HG02870 (cell line): ENCODE measurements around the gene PRRX1.

ENCODE experiments used
- ATAC-seq: cut with Tn5 transposase; IDR thresholded peaks from one replicate; pipeline ENCODE4 v1.9.1; 2021; ENCODE audit warnings: mild to moderate bottlenecking, moderate library complexity; ENCODE audit not compliant: unreplicated experiment

PRRX1 gene

GRCh38 chr1:170664093-170664827 lies at the start of gene PRRX1:
PRRX1 (plus strand) TSS chr1:170664131; CDS start chr1:170664219, 88 bp downstream.
- ATAC-seq: no peak

GRCh38 chr1:170617591-170618330 lies 46.2 kb upstream of the PRRX1 start:
- ATAC-seq: no peak

GRCh38 chr1:170618421-170618820 lies 45.5 kb upstream of the PRRX1 start:
- no peak for ATAC-seq

DNA sequence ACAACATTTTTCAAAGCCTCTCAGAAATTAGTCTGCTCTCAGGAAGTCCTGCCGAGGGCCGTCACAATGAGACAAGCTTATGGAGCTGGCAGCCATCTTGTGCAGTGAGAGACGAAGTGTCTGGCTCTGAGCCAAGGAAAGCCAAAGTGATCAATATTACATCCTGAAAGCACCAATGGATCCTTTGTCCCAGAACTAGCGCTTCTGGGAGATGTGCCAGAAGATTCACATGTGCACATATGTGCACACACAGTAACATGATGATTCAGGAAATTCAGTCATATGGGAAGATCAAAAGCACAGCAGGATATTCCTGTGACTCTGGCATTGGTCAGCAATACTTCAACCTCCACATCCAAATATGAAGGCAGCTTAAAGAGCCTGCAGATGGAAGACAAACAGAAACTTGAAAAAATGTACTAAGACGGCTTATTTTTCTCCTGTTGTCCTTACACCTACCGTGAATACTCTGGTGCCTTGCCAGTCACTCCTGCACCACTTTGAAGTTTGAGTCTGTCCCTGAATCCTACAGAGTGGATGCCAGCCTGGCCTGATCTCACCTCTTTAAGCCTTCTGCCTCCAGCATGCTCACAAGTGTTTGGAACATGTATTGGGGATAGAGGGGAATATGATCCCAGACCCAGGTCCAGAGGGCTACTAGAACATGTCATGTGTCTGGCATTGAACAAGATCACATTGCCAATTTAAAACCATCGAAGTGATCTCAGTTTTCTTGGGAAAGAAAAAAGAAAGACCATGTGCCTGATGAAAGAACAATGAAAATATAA lies 44.5 kb upstream of the PRRX1 start:
- no peak for ATAC-seq

DNA sequence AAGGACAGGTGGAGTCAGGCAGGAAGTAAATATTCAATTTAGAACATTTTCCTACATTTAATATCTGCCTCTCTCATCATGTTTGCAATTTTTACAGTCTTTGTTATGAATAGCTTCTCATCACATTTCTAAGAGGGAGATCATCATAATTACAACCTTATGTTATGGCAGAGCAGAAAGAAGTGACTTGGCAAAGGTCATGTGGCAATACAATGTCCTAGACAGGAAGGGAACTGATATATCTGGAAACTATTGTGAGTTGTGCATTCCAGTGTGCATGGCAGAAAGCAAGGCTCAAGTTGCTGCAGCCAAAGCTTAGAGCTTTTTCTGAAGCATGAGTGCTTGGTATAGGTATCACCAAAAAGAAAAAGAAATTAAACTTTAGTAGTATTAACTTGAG lies 43.8 kb upstream of the PRRX1 start:
- no peak for ATAC-seq

GRCh38 chr1:170623171-170623570 lies 40.8 kb upstream of the PRRX1 start:
- no peak for ATAC-seq

- no peak for ATAC-seq
These were observed 39.8 kb upstream of the PRRX1 start for GRCh38 chr1:170624146-170624545.

DNA sequence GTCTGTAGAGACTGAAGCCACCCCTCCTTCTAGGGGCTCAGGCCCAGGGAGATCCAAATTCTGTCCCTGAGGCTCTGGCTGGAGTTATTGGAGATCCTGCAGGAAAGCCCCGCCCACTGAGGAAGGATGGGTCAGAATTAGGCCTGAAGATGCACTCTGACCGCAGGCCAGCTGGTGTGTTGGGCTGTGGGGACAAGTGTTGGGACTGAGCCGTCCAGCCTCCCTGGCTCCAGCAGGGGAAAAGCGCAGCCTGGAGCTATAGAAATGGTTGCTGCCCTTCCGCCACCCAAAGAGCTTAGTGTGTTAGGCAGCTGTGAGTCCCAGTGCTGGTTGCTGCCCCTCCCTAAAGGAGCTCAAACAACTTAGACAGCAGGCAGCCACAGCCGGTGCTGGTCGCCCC lies 33.0 kb upstream of the PRRX1 start:
- no peak for ATAC-seq

DNA sequence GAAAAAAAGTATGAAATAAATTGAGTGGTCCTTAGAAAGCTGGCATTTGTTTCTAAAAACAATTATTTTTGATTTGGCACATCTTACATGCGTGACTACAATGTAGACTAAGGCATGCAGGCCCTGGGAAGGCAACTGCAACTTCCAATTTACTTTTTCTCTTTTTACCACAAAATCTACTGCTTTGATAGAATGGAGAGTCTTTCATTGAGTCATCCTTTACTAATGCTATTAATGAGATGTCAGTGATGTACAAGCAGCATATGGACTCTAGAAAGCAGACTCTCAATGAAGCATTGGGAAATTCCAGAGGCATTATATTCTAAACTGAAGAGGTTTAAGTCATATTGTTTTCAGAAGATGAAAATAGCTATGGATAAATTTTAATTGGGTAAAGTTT lies 29.6 kb upstream of the PRRX1 start:
- ATAC-seq: no peak

- ATAC-seq: no peak
These were observed 29.0 kb upstream of the PRRX1 start for GRCh38 chr1:170634824-170635410.

GRCh38 chr1:170640581-170640980 lies 23.4 kb upstream of the PRRX1 start:
- ATAC-seq: no peak

- no peak for ATAC-seq
These were observed 6.6 kb upstream of the PRRX1 start for GRCh38 chr1:170657275-170657853.

DNA sequence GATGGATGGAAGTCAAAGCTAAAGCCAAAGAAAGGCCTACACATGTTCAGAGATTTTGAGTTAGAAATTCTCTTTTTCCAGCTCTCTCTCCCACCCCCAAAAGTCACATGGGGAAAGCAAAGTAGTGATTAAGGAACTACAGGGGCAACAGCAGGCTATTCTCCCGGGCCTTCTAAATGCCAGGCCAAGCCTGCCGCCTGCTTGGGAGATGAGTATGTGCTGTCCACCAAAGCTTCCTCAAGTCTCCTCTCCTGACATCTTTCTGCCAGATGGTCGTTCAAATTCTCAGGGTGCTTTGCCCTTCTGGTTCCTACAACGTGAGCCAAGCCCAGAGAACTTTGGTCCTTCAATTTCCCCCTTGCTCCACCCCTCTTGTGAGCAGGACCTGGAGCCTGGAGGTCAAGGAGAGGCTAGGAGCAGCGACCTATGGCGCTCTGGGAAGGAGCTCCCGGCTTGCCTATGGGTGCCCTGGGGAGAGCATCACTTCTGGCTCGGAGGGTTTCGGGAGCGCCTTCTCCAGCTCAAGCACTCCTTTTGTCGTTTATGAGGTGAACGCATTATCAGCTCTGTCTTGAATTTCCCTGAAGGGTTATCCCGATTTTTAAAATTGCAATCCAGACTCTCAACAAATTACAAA lies 4.4 kb upstream of the PRRX1 start:
- no peak for ATAC-seq

DNA sequence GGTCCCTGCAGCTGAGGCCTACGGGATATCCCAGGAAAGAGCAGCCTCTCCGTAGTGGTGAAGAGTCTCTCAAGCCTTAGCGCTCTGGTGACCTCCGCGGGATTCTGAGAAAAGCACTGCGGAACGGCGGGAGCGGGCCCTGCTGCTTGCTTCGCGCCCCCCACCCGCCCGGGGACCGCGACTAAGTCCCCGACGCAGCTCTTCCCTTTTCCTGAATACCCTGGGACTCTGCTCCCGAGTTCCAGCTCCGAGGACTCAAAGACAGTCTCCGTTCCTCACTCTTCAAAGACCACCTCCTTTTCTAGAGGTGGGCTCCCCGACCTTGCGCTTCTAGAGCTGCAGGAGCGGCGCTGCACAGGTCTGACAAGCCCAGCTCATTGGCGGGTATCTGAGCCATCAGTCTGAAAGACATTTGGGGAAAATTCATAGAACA lies 3.6 kb upstream of the PRRX1 start:
- no peak for ATAC-seq

DNA sequence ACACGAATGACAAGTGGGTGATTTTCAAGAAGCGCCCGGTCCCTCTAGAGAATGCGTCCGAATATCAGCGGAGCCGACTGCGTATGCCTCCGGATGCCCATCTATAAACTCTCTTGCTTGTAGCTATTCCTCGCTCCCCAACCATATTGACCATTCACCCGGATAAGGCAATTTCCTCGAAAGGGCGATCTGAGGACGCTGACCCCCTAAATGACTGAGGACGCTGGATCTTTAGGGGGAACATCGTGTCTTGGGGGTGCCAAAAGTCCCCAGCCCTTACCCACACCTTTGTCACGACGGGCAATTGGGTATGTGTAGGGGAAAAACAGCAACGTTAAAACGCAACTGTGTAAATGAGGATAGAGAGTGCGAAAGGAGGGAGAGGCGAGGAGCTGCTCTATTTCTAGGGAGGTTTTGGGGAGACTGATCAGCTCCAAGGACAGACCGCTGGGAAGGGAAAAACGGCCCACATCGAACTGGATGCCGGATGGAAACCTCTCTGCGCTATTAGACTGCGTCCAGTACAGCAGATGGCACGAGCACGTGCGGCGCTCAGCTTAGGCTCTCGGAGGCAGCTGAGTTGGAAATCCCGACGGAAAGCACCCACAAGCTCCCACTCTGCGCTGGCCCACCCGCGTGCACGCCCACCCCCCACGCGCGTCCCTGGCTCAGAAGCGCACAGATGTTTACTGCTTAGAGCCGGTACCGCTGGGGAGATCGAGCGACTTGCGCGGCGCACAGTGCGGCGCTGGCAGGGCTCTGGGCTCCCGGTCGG lies 2.9 kb upstream of the PRRX1 start:
- no peak for ATAC-seq

DNA sequence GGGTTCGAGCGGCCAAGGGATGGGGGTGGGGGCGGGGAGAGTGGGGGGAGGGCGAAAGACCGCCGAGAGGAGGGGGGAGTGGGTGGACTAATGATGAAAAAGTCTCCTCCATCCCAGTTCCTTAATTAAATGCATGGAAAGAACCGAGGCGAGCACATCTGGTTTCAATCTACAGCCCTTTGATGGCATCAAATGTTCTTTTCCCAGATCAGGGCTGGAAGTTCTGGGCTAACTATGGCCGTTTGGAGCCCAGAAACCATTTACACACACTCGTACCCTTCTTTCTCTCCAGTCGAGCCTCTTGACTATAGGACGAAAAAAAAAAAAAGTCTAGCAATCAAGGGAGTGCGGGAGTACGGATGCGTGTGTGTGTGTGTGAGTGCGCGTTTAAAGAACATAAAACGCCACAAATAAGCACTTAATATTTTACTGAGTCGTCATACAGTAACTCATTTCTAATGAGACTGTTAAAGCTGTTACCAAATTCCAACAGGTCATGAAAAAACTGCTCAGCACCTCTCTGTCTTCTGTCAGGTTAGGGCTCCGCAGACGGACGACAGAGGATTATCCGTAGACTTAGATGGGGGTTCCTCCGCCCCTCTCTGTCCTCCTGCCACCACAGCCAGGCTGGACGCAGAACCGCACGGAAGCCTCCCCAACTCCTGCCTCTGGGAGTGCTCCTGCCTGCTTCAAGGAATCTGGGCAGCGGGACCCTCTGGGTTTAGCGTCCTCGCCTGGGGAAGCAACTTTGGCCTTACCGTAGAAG lies 2.1 kb upstream of the PRRX1 start:
- no peak for ATAC-seq

DNA sequence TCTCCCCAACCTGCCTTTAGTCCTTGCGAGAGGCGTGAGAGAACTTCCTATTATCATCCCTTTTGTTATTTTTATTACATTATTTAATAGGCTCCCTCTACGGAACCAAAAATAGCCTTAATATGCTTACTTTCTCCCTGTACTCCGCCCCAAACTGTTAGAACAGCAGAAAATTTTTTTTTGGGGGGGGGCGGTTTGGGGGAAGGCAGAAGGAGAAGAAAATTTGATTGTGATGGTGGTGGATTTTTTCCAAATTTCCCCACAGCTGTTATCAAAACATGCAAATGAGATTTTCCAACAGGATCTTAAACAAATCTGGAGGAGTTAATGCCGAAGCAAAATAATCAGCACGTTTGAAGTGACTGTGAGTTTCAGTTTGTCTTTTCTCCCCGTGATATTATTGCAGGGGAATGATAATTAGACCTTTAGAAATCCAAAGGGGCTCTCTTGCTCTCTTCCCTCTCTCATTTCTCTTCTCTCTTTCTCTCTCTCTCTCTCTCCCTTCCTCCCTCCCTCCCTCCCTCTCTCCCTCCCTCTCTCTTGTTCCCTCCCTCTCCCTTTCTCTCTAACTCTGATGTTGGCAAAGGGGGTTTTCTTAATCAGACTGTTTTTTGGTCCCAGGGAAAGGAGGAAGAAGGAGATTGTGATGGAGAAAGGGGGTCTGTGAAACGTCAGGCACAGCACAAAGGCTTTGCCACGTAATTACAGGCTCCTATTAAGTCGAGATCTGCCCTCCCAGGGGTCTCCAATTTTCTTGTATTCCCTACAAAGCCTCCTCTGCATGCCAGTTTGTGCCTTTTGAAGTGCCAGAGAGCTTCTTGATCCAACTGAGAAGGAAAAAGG lies 1.1 kb upstream of the PRRX1 start:
- ATAC-seq: no peak
